Activated CD8-positive, alpha-beta T cell treated with anti-CD3 and anti-CD28 coated beads, Interleukin-2, amount 10 ng/mL, durations not matched to agents 7 days and 5 days (primary cell): Measurements from ENCODE around the gene CIC. TPM values are rescaled to one million over a fixed set of nuclear protein-coding genes. Genes with fewer than 3 reads are reported as not detected.
A peak's percentile ranks its signal among the peaks of the same experiment; 100 is the strongest.

Source experiments
- ATAC-seq: fragments of 150-1000 bp; cut with Tn5 transposase; one replicate; pipeline ENCODE4 v1.10.0; 2021; ENCODE audit warnings: moderate library complexity
- CTCF ChIA-PET: fragments of 350-600 bp; sonication (Branson Sonifier 250); formaldehyde crosslinking; loops from one replicate; lab custom pipeline; 2021; ENCODE audit warnings: antibody characterized with exemption; lab: Charles Lee
- POLR2A ChIA-PET: fragments of 350-600 bp; sonication (Branson Sonifier 250); formaldehyde crosslinking; loops from one replicate; lab custom pipeline; 2021; ENCODE audit warnings: antibody characterized with exemption; lab: Charles Lee
- DNase-seq: peaks from one replicate; pipeline ENCODE4 v3.0.0-alpha.2; 2020
- H3K27ac Mint-ChIP-seq: one replicate; pipeline ENCODE4 v1.8.0; 2021; ENCODE audit warnings: mild to moderate bottlenecking, mixed read lengths
- H3K27me3 Mint-ChIP-seq: one replicate; pipeline ENCODE4 v1.8.0; 2021; ENCODE audit warnings: low read depth, mixed read lengths
- H3K36me3 Mint-ChIP-seq: one replicate; pipeline ENCODE4 v1.8.0; 2021; ENCODE audit warnings: low read depth, mixed read lengths
- H3K4me1 Mint-ChIP-seq: one replicate; pipeline ENCODE4 v1.8.0; 2021; ENCODE audit warnings: low read depth, mixed read lengths
- H3K4me3 Mint-ChIP-seq: one replicate; pipeline ENCODE4 v1.8.0; 2021; ENCODE audit warnings: mild to moderate bottlenecking, mixed read lengths
- H3K9me3 Mint-ChIP-seq: one replicate; pipeline ENCODE4 v1.8.0; 2022; ENCODE audit warnings: mixed read lengths; ENCODE audit not compliant: insufficient read depth
- total RNA-seq, 2 experiments: library from RNA; stranded (reverse); gene quantifications; one replicate each; pipeline ENCODE4 v1.2.3, GENCODE V29; 2021

Gene CIC
- total RNA-seq, 2 experiments from 2014 or later: 73.1 to 83.8 TPM

DNA sequence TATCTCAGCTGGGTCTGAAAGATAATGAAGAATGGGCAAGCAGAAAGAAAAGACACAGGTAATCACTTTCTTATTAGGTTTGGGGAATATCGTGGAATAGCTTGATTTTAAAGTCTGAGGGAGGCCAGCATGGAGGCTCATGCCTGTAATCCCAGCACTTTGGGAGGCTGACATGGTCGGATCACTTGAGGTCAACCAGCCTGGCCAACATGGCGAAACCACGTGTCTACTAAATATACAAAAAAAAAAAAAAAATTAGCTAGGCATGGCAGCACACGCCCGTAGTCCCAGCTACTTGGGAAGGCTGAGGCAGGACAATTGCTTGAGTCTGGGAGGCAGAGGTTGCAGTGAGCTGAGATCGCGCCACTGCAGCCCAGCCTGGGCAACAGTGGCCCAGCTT, 34.8 kb downstream of the CIC start:
- Mint-ChIP-seq H3K27me3 (no peaks in the 10 kb centered on the region), H3K4me3 (no peak overlapping the region), H3K27ac (no peak overlapping the region), H3K36me3 (peaks cover 7% of the 10 kb centered on the region), H3K9me3 (no peaks in the 10 kb centered on the region), H3K4me1 (peaks cover 26% of the 10 kb centered on the region)
- ATAC-seq (no peak), DNase-seq (no peak)
- ChIA-PET POLR2A (interaction anchor here (0.6 kb wide), 1 partner anchor 461 kb away, joined by 3 read pairs; no protein-coding TSS in a partner anchor), CTCF (interaction anchor here (0.7 kb wide), 1 partner anchor 8 kb away, joined by 4 read pairs; no protein-coding TSS in a partner anchor)

DNA sequence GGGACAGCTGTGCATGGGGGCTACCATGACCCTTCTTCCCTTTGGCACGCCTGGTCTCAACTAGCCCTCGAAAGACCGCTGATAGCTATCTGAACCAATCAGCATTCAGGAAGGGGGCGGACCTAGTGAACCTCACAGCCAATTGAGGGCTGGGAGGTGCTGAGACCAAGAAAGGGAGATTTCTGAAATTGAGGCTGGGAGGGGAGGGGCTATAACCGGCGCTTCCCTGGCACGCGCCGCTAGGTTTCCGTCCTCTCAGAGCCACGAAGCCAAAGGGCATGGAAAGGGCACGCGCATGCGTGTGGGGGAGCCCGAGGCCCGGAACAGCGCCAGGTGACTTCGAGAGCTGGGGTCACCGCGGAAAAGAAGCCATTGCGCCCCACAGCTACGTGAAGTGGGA, 37.6 kb downstream of the CIC start:
- CTCF ChIA-PET: interaction anchor here (1.4 kb wide), 1 partner anchor 10 kb away, joined by 4 read pairs; no protein-coding TSS in a partner anchor
- Mint-ChIP-seq H3K27me3 (peaks cover 3% of the 10 kb centered on the region), H3K4me3 (no peak overlapping the region), H3K9me3 (no peaks in the 10 kb centered on the region), H3K27ac (no peak overlapping the region), H3K4me1 (peaks cover 18% of the 10 kb centered on the region), H3K36me3 (no peaks in the 10 kb centered on the region)
- POLR2A ChIA-PET: no interaction called here
- no peak for DNase-seq
- ATAC-seq: no peak

DNA sequence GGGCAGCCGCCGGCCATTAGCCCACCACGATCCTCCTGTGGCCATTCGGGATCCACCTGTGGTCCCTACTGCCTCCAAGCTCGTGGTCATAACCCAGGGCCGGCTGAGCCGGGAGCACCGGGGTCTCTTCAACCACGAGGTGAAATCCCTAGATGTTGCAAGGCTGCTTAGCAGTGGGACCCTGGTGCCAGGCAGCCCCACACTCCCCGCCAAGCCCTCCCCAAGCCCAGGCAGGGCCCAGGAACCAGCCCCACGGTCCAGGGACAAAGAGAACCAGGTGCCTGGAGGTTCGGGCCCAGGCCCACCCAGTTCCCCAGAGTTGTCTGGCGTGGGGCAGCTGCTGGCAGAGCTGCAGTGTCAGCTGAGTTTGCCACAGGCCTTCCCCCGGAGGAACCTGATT, 40.6 kb downstream of the CIC start:
- no peak overlapping the region for H3K27ac Mint-ChIP-seq
- no peaks in the 10 kb centered on the region for H3K36me3 Mint-ChIP-seq
- CTCF ChIA-PET: no interaction called here
- no peak overlapping the region for H3K4me3 Mint-ChIP-seq
- peaks cover 11% of the 10 kb centered on the region for H3K4me1 Mint-ChIP-seq
- DNase-seq: no peak
- H3K27me3 Mint-ChIP-seq: peaks cover 27% of the 10 kb centered on the region
- no peaks in the 10 kb centered on the region for H3K9me3 Mint-ChIP-seq
- ATAC-seq: no peak
- POLR2A ChIA-PET: no interaction called here

GRCh38 chr19:42311657-42312056, 42.6 kb downstream of the CIC start:
- no peaks in the 10 kb centered on the region for H3K36me3 Mint-ChIP-seq
- DNase-seq (no peak), ATAC-seq (no peak)
- no peak overlapping the region for H3K27ac Mint-ChIP-seq
- peaks cover 32% of the 10 kb centered on the region for H3K27me3 Mint-ChIP-seq
- H3K4me1 Mint-ChIP-seq: peaks cover 15% of the 10 kb centered on the region
- POLR2A ChIA-PET: no interaction called here
- H3K9me3 Mint-ChIP-seq: no peaks in the 10 kb centered on the region
- CTCF ChIA-PET: interaction anchor here (1.3 kb wide), 1 partner anchor 32 kb away, joined by 3 read pairs; no protein-coding TSS in a partner anchor
- H3K4me3 Mint-ChIP-seq: no peak overlapping the region

DNA sequence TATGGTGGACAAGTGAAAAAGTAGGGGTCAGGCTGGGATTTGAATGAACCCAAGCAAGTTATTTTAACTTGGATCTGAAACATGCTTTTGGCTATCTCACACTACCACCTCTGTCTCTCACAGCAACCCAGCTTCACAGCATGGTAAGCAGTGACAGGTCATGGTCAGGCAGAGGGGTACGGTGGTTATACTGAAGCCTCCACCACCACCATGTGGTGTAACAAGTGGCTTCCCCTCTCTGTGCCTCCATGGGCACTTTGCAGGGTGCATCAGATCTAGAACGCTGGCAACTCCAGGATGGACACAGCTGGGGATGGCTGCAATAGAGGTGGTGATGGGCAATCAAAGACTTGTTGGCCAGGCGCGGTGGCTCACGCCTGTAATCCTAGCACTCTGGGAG, 43.3 kb downstream of the CIC start:
- POLR2A ChIA-PET: no interaction called here

GRCh38 chr19:42313096-42313839, 44.2 kb downstream of the CIC start, which contains the start of gene TMEM145:
Gene TMEM145 (plus strand): TSS chr19:42313309. CDS start chr19:42313377, 68 bp downstream.
- CTCF ChIA-PET: no interaction called here
- H3K36me3 Mint-ChIP-seq: no peaks in the 10 kb centered on the region
- H3K4me1 Mint-ChIP-seq: peaks cover 26% of the 10 kb centered on the region
- ATAC-seq (peak; percentile 82), DNase-seq (peak; percentile 55)
- H3K4me3 Mint-ChIP-seq: peak within 1 kb of the TSS; percentile 56
- peaks cover 32% of the 10 kb centered on the region for H3K27me3 Mint-ChIP-seq
- no peak within 1 kb of the TSS for H3K27ac Mint-ChIP-seq
- H3K9me3 Mint-ChIP-seq: no peaks in the 10 kb centered on the region
- POLR2A ChIA-PET: no interaction called here

More for the DNA sequence above, 43.3 kb downstream of the CIC start:
- ATAC-seq: no peak
- H3K9me3 Mint-ChIP-seq: no peaks in the 10 kb centered on the region
- H3K27ac Mint-ChIP-seq: no peak overlapping the region
- no peaks in the 10 kb centered on the region for H3K36me3 Mint-ChIP-seq
- H3K4me1 Mint-ChIP-seq: peaks cover 22% of the 10 kb centered on the region
- H3K27me3 Mint-ChIP-seq: peaks cover 32% of the 10 kb centered on the region
- H3K4me3 Mint-ChIP-seq: peak overlapping the region; percentile 56
- no peak for DNase-seq
- CTCF ChIA-PET: interaction anchor here (1.3 kb wide), 1 partner anchor 33 kb away, joined by 3 read pairs; no protein-coding TSS in a partner anchor

DNA sequence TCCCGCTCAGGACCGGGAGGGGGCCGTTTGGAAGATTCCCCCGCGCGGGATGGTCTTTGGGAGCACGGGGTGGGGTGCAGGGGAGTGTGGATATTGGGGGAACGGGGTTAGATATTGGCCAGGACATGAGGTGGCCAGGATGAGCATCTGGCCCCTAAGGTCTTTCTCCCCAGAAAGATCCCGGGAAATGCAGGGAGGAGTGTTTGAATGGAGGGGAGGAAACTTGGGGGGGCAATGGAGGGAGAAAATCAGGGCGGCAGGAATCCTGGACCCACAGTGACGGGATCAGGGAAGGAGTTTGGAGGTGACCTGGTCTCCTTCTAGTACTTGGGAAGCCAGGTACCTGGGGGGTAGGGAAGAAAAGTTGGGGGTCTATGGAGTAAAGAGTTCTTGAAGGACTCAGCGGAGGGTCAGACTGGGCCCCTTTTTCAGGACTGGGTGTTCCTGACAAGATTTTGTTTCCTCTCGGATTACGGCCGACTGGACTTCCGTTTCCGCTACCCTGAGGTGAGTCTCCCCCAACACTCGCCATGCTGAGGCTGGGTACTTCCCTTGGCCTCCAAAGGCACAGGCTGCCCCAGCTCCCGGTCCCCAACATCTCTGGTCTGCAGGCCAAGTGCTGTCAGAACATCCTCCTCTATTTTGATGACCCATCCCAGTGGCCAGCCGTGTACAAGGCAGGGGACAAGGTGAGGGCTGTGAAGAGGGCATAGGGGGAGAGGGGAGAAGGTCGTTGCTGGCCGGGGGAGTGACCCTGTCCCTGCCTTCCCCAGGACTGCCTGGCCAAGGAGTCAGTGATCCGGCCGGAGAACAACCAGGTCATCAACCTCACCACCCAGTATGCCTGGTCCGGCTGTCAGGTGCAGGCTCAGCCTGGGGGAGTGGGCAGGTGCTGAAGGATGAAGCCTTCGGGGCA, 45.0 kb downstream of the CIC start:
- POLR2A ChIA-PET: no interaction called here
- Mint-ChIP-seq H3K4me1 (peaks cover 26% of the 10 kb centered on the region), H3K4me3 (peak overlapping the region; percentile 12), H3K9me3 (no peaks in the 10 kb centered on the region), H3K27me3 (peaks cover 32% of the 10 kb centered on the region), H3K36me3 (no peaks in the 10 kb centered on the region), H3K27ac (no peak overlapping the region)
- CTCF ChIA-PET: no interaction called here
- ATAC-seq (no peak), DNase-seq (no peak)

GRCh38 chr19:42315024-42315423, 46.0 kb downstream of the CIC start:
- Mint-ChIP-seq H3K4me1 (peaks cover 26% of the 10 kb centered on the region), H3K9me3 (no peaks in the 10 kb centered on the region), H3K4me3 (no peak overlapping the region), H3K27ac (no peak overlapping the region), H3K27me3 (peaks cover 32% of the 10 kb centered on the region), H3K36me3 (no peaks in the 10 kb centered on the region)
- ATAC-seq: no peak
- ChIA-PET POLR2A (no interaction called here), CTCF (interaction anchor here (1.5 kb wide), 1 partner anchor 16 kb away, joined by 3 read pairs; no protein-coding TSS in a partner anchor)
- no peak for DNase-seq

DNA sequence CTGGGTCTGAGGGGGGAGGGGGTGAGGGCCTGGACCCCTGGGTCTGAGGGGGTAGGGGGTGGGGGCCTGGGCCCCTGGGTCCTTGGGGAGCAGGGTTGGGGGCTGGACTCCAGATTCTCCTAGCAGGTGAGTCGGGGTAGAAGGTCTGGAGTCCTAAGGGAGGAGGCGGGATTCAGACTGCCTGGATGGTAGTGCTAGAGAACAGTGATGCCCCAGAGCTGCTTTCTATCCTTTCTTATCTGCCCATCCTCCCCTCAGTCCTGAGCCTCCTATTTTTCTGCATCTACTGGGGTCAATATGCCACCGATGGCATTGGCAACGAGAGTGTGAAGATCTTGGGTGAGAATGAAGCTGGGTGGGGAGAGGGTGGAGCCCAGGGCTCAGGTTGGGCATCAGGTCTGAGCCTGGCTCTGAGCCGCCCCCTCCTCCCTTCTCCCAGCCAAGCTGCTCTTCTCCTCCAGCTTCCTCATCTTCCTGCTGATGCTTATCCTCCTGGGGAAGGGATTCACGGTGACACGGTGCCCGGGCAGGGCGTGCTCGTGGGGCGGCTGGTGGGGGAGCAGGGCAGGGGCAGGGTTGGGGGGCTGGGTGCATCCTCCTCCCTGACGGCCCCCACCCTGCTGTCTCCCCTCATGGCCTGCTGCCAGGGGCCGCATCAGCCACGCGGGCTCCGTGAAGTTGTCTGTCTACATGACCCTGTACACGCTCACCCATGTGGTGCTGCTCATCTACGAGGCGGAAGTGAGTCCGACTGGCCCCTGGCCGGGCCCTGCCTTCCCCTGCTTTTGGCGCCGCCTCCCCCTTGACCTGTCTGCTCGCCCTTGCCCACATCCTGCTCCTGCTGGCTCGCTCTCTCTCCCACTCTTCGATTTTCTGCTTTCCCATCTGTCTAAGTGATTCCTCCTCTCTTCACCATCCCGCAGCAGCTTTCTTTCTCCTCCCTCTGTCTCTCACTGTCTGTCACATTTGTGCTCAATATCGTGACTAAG, 47.5 kb downstream of the CIC start:
- Mint-ChIP-seq H3K27me3 (peaks cover 30% of the 10 kb centered on the region), H3K36me3 (no peaks in the 10 kb centered on the region), H3K4me1 (peaks cover 26% of the 10 kb centered on the region), H3K4me3 (no peak overlapping the region), H3K9me3 (no peaks in the 10 kb centered on the region), H3K27ac (peak overlapping the region; percentile 72)
- ATAC-seq (peak; percentile 42), DNase-seq (no peak)
- CTCF ChIA-PET: interaction anchor here (1.5 kb wide), 1 partner anchor 18 kb away, joined by 3 read pairs; no protein-coding TSS in a partner anchor
- POLR2A ChIA-PET: interaction anchor here (0.6 kb wide), 1 partner anchor 136 kb away, joined by 3 read pairs; no protein-coding TSS in a partner anchor

DNA sequence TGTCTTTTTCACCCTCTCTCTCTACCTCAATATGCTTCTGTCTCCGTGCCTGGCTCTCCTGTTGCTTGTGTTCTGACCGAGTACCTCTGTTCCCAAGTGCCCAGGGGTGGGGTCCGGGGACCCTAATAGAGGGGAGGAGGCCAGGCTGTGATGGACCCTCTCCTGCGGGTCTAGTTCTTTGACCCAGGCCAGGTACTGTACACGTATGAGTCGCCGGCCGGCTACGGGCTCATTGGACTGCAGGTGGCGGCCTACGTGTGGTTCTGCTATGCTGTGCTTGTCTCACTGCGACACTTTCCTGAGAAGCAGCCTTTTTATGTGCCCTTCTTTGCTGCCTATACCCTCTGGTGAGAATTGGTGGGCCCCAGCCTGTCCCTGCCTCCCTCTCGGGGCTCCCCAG, 48.5 kb downstream of the CIC start:
- CTCF ChIA-PET: no interaction called here
- no peak overlapping the region for H3K27ac Mint-ChIP-seq
- H3K4me3 Mint-ChIP-seq: no peak overlapping the region
- H3K27me3 Mint-ChIP-seq: peaks cover 29% of the 10 kb centered on the region
- DNase-seq (no peak), ATAC-seq (no peak)
- H3K9me3 Mint-ChIP-seq: no peaks in the 10 kb centered on the region
- H3K4me1 Mint-ChIP-seq: peaks cover 24% of the 10 kb centered on the region
- H3K36me3 Mint-ChIP-seq: no peaks in the 10 kb centered on the region
- POLR2A ChIA-PET: no interaction called here
